Measurements from ENCODE around the gene SDC4. TPM values are rescaled to one million over a fixed set of nuclear protein-coding genes. Genes with fewer than 3 reads are reported as not detected.

SDC4 gene
- total and polyA plus RNA-seq, 9 of the 15 experiments (the other 6 are each of a cell fraction or from before 2014, with no cell fraction given) = 2.1 to 10.7 (median 6.3) TPM

- no peaks in the 10 kb centered on the region for H3K9me1 ChIP-seq (ENCODE audit: control insufficient read depth, insufficient read depth, low read length)
- ChIA-PET POLR2A (interaction anchor here (0.6 to 0.7 kb wide), 2 partner anchors 517 to 1880 kb away, joined by 3 to 4 read pairs; no protein-coding TSS in a partner anchor), CTCF (ENCODE audit: low intra/inter-chr PET ratio) (no interaction called here)
- no peak overlapping the region for H3K27ac ChIP-seq (ENCODE audit: extremely low read depth, low read depth, low read length)
- intact Hi-C loops (cut with micrococcal nuclease) = no loop called here
- ATAC-seq (no peak), FAIRE-seq (no peak), DNase-seq (ENCODE audit: extremely low read depth in 1 of 4, low spot score in 3 of 4) (no peak)
- in situ Hi-C loops (cut with MboI) = no loop called here
- no peak overlapping the region for H3K4me2 ChIP-seq (ENCODE audit: insufficient read depth, low read length)
- no peaks in the 10 kb centered on the region for H3K79me2 ChIP-seq (ENCODE audit: control insufficient read depth, insufficient read depth, low read length)
- H3K4me1 ChIP-seq (replicated peaks in 1 of 2; ENCODE audit: control insufficient read depth in 2 of 2, insufficient read depth in 2 of 2, low read length in 2 of 2) = peaks cover 0 to 3% of the 10 kb centered on the region in 2 experiments; a peak in 1 of 5 replicates
- 42% methylated on average over 17 of the region's 21 CpGs for WGBS (ENCODE audit: insufficient coverage, low coverage, missing lambda C conversion rate)
- no TSS peak for BruUV-seq (replicated peaks)
- H3K9ac ChIP-seq (ENCODE audit: insufficient read depth in 1 of 2, low read depth in 2 of 2, low read length in 2 of 2) = no peak overlapping the region; a peak in 1 of 4 replicates
- no peaks in the 10 kb centered on the region for H4K20me1 ChIP-seq (replicated peaks; ENCODE audit: control insufficient read depth, insufficient read depth, low read length)
- no peaks in the 10 kb centered on the region for H3K36me3 ChIP-seq (ENCODE audit: control insufficient read depth, insufficient read depth, low read length)
- TF ChIP-seq TCF15 (CRISPR knock-in tag; IDR thresholded peaks at IDR 0.05) = no peak
- TF ChIP-seq ZNF778 (CRISPR knock-in tag; IDR thresholded peaks at IDR 0.05) = no peak
- no peak for TF ChIP-seq HMBOX1 (IDR thresholded peaks at IDR 0.05)
- TF ChIP-seq NCOR1 (IDR thresholded peaks at IDR 0.05) = no peak
- no peak for TF ChIP-seq GATAD2A (IDR thresholded peaks at IDR 0.05)
- no peak for TF ChIP-seq RBFOX2 (IDR thresholded peaks at IDR 0.05; ENCODE audit: low read depth, low read length)
- no peak for TF ChIP-seq SMC3 (conservative IDR thresholded peaks at IDR 0.05; ENCODE audit: insufficient read depth, low read depth, low read length)
- no peak for TF ChIP-seq RBM25 (IDR thresholded peaks at IDR 0.05; ENCODE audit: low read depth, low read length, severe bottlenecking)
- no peak for TF ChIP-seq LARP7 (IDR thresholded peaks at IDR 0.05)
- no peak for TF ChIP-seq TEAD1 (CRISPR knock-in tag; IDR thresholded peaks at IDR 0.05)
- no peaks in the 10 kb centered on the region for H3K27me3 ChIP-seq (ENCODE audit: control insufficient read depth in 2 of 2, insufficient read depth in 2 of 2, low read length in 2 of 2)
- no peak overlapping the region for H3K4me3 ChIP-seq
- no peaks in the 10 kb centered on the region for H3K9me3 ChIP-seq (replicated peaks; ENCODE audit: control insufficient read depth, insufficient read depth, low read depth, low read length)
- no peak overlapping the region for H2AFZ ChIP-seq (ENCODE audit: low read depth, low read length)
Measured at GRCh38 chr20:45394221-45395113, 46.2 kb upstream of the SDC4 start.

All from K562 (cell line).